ENCODE results near the gene MAP3K20.
A peak's percentile ranks its signal among the peaks of the same experiment; 100 is the strongest.

MAP3K20 gene

GRCh38 chr2:173043897-173044519, 31.6 kb upstream of the MAP3K20 start:
- Mint-ChIP-seq H3K27me3 (no peaks in the 10 kb centered on the region), H3K9me3 (no peaks in the 10 kb centered on the region), H3K4me3 (no peak overlapping the region), H3K36me3 (ENCODE audit: low read depth) (no peaks in the 10 kb centered on the region), H3K27ac (no peak overlapping the region), H3K4me1 (ENCODE audit: low read depth) (peaks cover 8% of the 10 kb centered on the region)

GRCh38 chr2:173044686-173045085, 31.0 kb upstream of the MAP3K20 start:
- Mint-ChIP-seq H3K4me3 (no peak overlapping the region), H3K27ac (no peak overlapping the region), H3K4me1 (ENCODE audit: low read depth) (peaks cover 15% of the 10 kb centered on the region), H3K27me3 (peaks cover 6% of the 10 kb centered on the region), H3K36me3 (ENCODE audit: low read depth) (no peaks in the 10 kb centered on the region), H3K9me3 (no peaks in the 10 kb centered on the region)

DNA sequence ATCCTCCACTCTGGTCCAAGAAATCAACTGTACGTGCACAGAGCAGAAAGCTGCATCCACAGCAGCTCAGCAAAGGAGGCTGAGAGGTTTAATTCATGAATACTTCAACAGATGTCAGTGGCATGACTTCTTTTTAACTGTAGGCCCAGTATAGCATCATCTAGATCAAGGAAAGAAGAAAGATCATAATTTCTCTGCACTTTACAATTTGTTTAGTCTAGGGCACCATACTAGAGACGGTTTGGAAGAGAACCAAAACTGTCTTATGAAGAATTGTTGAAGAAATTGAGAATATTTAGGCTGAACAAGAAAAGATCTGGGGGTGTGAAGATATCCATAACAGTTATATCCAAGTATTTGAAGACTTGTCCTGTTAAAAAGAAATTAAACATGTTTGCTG, 30.5 kb upstream of the MAP3K20 start:
- H3K27ac Mint-ChIP-seq: no peak overlapping the region
- no peak overlapping the region for H3K4me3 Mint-ChIP-seq
- peaks cover 6% of the 10 kb centered on the region for H3K27me3 Mint-ChIP-seq
- H3K9me3 Mint-ChIP-seq: no peaks in the 10 kb centered on the region
- no peaks in the 10 kb centered on the region for H3K36me3 Mint-ChIP-seq (ENCODE audit: low read depth)
- H3K4me1 Mint-ChIP-seq (ENCODE audit: low read depth): peaks cover 18% of the 10 kb centered on the region

DNA sequence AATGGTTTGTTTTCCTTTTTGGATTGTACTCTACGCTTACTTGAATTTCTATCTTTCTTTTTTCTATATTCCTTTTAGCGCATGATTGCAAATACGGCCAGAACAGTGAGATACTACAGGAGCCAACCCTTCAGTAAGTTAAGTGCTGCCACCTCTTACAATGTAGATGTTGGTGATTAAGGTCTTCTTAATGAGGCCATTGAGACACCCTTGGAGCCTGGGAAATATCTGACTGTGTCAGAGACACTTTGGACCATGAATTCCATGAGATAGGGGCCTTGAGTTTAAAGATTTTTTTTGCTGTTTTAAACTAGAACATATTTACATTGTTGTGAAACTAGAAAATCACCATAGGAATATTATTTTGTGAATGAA, 27.1 kb upstream of the MAP3K20 start:
- H3K4me1 Mint-ChIP-seq (ENCODE audit: low read depth): peaks cover 18% of the 10 kb centered on the region
- H3K36me3 Mint-ChIP-seq (ENCODE audit: low read depth): no peaks in the 10 kb centered on the region

GRCh38 chr2:173048897-173049661, 26.6 kb upstream of the MAP3K20 start:
- Mint-ChIP-seq H3K27me3 (peaks cover 9% of the 10 kb centered on the region), H3K27ac (peak overlapping the region; percentile 73), H3K36me3 (ENCODE audit: low read depth) (no peaks in the 10 kb centered on the region), H3K4me3 (peak overlapping the region; percentile 45), H3K9me3 (no peaks in the 10 kb centered on the region), H3K4me1 (ENCODE audit: low read depth) (peaks cover 18% of the 10 kb centered on the region)

More for the DNA sequence above, 27.1 kb upstream of the MAP3K20 start:
- Mint-ChIP-seq H3K27me3 (peaks cover 9% of the 10 kb centered on the region), H3K27ac (no peak overlapping the region), H3K9me3 (no peaks in the 10 kb centered on the region), H3K4me3 (no peak overlapping the region)

DNA sequence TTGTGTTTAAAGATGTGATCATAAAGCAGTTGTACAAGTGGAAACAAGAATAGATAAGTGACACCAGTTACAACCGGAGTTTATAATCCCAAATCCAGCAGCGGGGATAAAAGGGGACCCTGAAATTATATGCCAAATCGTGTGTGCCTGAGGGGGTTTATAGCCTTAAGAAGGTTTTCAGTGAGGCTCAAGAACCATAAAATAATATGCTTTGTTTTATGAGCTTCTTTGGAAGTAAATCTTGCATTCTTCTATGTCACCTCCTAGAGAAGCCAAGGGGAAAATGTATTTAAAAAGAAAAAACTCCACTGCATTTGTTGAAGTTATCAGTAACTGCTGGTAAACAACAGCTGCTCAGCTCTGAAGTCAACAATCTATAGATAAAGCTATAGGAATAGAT, 25.8 kb upstream of the MAP3K20 start:
- Mint-ChIP-seq H3K36me3 (ENCODE audit: low read depth) (no peaks in the 10 kb centered on the region), H3K27me3 (peaks cover 17% of the 10 kb centered on the region), H3K4me3 (no peak overlapping the region)

DNA sequence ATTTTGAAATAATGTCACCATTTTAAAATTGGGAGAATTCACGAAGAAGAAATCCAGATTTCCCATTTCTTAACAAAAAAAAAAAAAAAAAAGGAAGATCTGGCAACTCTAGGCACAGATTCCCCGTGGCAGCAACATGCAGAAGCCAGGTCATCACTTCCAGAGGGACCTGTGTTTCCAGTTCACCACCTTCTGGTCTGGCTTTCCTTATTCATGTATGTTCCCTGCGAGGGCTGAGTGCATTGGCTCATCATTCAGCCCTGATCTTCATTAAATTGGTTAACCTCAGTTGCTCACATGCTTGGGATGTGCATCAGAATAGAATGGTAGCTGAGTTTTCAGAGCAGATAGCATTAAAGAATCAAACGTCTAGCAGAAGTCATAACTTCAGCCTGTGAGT, 25.0 kb upstream of the MAP3K20 start:
- H3K36me3 Mint-ChIP-seq (ENCODE audit: low read depth): no peaks in the 10 kb centered on the region
- H3K27me3 Mint-ChIP-seq: peaks cover 19% of the 10 kb centered on the region
- H3K4me3 Mint-ChIP-seq: no peak overlapping the region
- H3K4me1 Mint-ChIP-seq (ENCODE audit: low read depth): peaks cover 18% of the 10 kb centered on the region
- no peaks in the 10 kb centered on the region for H3K9me3 Mint-ChIP-seq
- H3K27ac Mint-ChIP-seq: no peak overlapping the region

More for the DNA sequence above, 25.8 kb upstream of the MAP3K20 start:
- H3K27ac Mint-ChIP-seq: no peak overlapping the region
- H3K9me3 Mint-ChIP-seq: no peaks in the 10 kb centered on the region
- H3K4me1 Mint-ChIP-seq (ENCODE audit: low read depth): peaks cover 18% of the 10 kb centered on the region

GRCh38 chr2:173051463-173052215, 24.0 kb upstream of the MAP3K20 start:
- Mint-ChIP-seq H3K4me1 (ENCODE audit: low read depth) (peaks cover 18% of the 10 kb centered on the region), H3K27ac (no peak overlapping the region), H3K9me3 (no peaks in the 10 kb centered on the region), H3K4me3 (no peak overlapping the region), H3K36me3 (ENCODE audit: low read depth) (no peaks in the 10 kb centered on the region), H3K27me3 (peaks cover 23% of the 10 kb centered on the region)

- H3K27ac Mint-ChIP-seq: no peak overlapping the region
- no peak overlapping the region for H3K4me3 Mint-ChIP-seq
- peaks cover 23% of the 10 kb centered on the region for H3K27me3 Mint-ChIP-seq
- no peaks in the 10 kb centered on the region for H3K9me3 Mint-ChIP-seq
- H3K36me3 Mint-ChIP-seq (ENCODE audit: low read depth): no peaks in the 10 kb centered on the region
- H3K4me1 Mint-ChIP-seq (ENCODE audit: low read depth): peaks cover 18% of the 10 kb centered on the region
Measured at GRCh38 chr2:173053043-173053699, 22.5 kb upstream of the MAP3K20 start.

GRCh38 chr2:173054466-173054865, 21.2 kb upstream of the MAP3K20 start:
- no peak overlapping the region for H3K27ac Mint-ChIP-seq
- H3K27me3 Mint-ChIP-seq: peaks cover 20% of the 10 kb centered on the region
- peaks cover 8% of the 10 kb centered on the region for H3K4me1 Mint-ChIP-seq (ENCODE audit: low read depth)
- no peaks in the 10 kb centered on the region for H3K9me3 Mint-ChIP-seq
- no peaks in the 10 kb centered on the region for H3K36me3 Mint-ChIP-seq (ENCODE audit: low read depth)
- no peak overlapping the region for H3K4me3 Mint-ChIP-seq

DNA sequence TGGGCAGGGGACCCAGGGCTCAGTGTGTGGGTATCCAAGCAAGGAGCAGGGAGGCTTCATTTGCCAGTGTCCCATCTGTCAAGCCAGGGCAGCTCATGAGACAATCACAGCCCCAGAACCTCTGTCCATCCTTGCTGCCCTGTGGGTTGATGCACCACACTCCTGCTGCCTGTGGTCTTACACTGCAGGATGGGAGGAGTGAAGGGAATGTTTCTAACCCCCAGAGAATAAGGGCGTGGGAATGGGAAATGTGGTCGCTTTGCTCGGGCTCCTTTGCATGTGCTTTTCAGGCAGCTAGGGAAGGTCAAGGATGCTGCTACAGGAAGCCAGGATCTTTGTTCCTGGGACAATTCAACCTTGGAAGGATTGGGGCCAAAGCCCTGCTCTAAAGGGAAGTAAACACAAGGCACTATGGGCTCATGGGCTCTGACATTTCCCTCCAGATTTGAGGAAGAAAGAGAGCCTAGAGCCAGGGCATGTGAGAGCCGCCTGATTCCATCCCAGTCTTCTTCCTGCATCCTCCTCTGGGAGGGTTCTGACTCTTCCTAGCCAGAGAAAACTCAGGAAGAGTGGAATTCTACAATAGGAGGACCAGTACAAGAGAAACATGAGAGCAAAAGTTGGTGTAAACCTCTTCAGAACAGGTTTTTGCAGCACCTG, 18.8 kb upstream of the MAP3K20 start:
- no peak overlapping the region for H3K27ac Mint-ChIP-seq

DNA sequence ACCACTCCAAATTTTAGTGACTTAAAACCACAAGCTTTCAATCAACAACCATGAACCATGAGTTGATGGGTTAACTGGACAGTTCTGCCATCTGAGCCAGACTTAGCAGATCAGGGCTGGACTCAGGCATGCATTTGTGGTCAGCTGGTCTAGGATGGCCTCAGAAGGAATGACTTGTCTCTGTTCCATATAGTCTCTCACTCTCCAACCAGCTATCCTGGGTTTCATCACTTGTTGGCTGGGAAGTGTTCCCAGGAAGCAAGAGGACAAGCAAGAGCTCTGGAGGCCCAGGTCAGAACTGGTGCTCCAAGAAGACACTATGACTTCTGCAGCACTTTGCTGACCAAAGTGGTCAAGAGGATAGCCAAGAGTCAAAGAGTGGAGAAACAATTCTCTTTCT, 17.5 kb upstream of the MAP3K20 start:
- no peak overlapping the region for H3K27ac Mint-ChIP-seq
- H3K36me3 Mint-ChIP-seq (ENCODE audit: low read depth): no peaks in the 10 kb centered on the region
- peaks cover 11% of the 10 kb centered on the region for H3K4me1 Mint-ChIP-seq (ENCODE audit: low read depth)

More for the DNA sequence above, 18.8 kb upstream of the MAP3K20 start:
- H3K36me3 Mint-ChIP-seq (ENCODE audit: low read depth): no peaks in the 10 kb centered on the region
- H3K9me3 Mint-ChIP-seq: no peaks in the 10 kb centered on the region
- H3K4me1 Mint-ChIP-seq (ENCODE audit: low read depth): peaks cover 11% of the 10 kb centered on the region
- H3K27me3 Mint-ChIP-seq: peaks cover 14% of the 10 kb centered on the region
- H3K4me3 Mint-ChIP-seq: no peak overlapping the region

GRCh38 chr2:173058673-173059072, 17.0 kb upstream of the MAP3K20 start:
- Mint-ChIP-seq H3K27me3 (peaks cover 14% of the 10 kb centered on the region), H3K27ac (no peak overlapping the region)

More for the DNA sequence above, 17.5 kb upstream of the MAP3K20 start:
- no peaks in the 10 kb centered on the region for H3K9me3 Mint-ChIP-seq
- no peak overlapping the region for H3K4me3 Mint-ChIP-seq
- H3K27me3 Mint-ChIP-seq: peaks cover 14% of the 10 kb centered on the region

GRCh38 chr2:173059292-173059691, 16.4 kb upstream of the MAP3K20 start:
- peaks cover 11% of the 10 kb centered on the region for H3K4me1 Mint-ChIP-seq (ENCODE audit: low read depth)

More at GRCh38 chr2:173058673-173059072, 17.0 kb upstream of the MAP3K20 start:
- Mint-ChIP-seq H3K4me3 (no peak overlapping the region), H3K4me1 (ENCODE audit: low read depth) (peaks cover 11% of the 10 kb centered on the region), H3K36me3 (ENCODE audit: low read depth) (no peaks in the 10 kb centered on the region), H3K9me3 (no peaks in the 10 kb centered on the region)

More at GRCh38 chr2:173059292-173059691, 16.4 kb upstream of the MAP3K20 start:
- H3K27ac Mint-ChIP-seq: no peak overlapping the region
- H3K36me3 Mint-ChIP-seq (ENCODE audit: low read depth): no peaks in the 10 kb centered on the region
- no peak overlapping the region for H3K4me3 Mint-ChIP-seq
- H3K9me3 Mint-ChIP-seq: no peaks in the 10 kb centered on the region
- peaks cover 17% of the 10 kb centered on the region for H3K27me3 Mint-ChIP-seq

Data from stimulated activated naive CD8-positive, alpha-beta T cell treated with anti-CD3 and anti-CD28 coated beads, Interleukin-15, Interleukin-2, amounts not matched to agents 100 ng/mL and 50 ng/mL, for 24 hours (primary cell).